Heart right ventricle (tissue), 16 donors: ENCODE results near the gene LRRC15. TPM values are rescaled to one million over a fixed set of nuclear protein-coding genes. Genes with fewer than 3 reads are reported as not detected.

Experiments
- ATAC-seq, 8 donors: fragments of 200-7000 bp; cut with Tn5 transposase; one replicate each; pipeline ENCODE4 v1.9.1; 2020; ENCODE audit warnings: mild to moderate bottlenecking in 8 of 8, moderate library complexity in 8 of 8, moderate number of reproducible peaks in 1 of 8
- DNase-seq, 2 donors: peaks; one replicate each; pipeline ENCODE4 v3.0.0-alpha.2; 2020
- H3K27ac ChIP-seq, 10 donors: fragments of 200-600 bp; sonication (generic) in 2 of 10; one replicate each; pipeline versions ENCODE4 v1.5.0 to v1.8.0; 2020 to 2022; ENCODE audit warnings: mild to moderate bottlenecking in 3 of 10
- H3K27me3 ChIP-seq, 7 donors: fragments of 200-600 bp; one replicate each; pipeline ENCODE4 v1.8.0; 2021 to 2022; ENCODE audit warnings: mild to moderate bottlenecking in 2 of 7
- H3K36me3 ChIP-seq, 9 donors: fragments of 200-600 bp; sonication (generic) in 1 of 9; one replicate each; pipeline versions ENCODE4 v1.5.0 to v1.8.0; 2020 to 2022; ENCODE audit warnings: mild to moderate bottlenecking in 2 of 9
- H3K4me1 ChIP-seq, 9 donors: fragments of 200-600 bp; sonication (generic) in 1 of 9; one replicate each; pipeline versions ENCODE4 v1.5.0 to v1.8.0; 2020 to 2022; ENCODE audit warnings: mild to moderate bottlenecking in 4 of 9
- H3K4me3 ChIP-seq, 10 donors: fragments of 200-600 bp; sonication (generic) in 2 of 10; one replicate each; pipeline versions ENCODE4 v1.5.0 to v1.8.0; 2020 to 2022; ENCODE audit warnings: mild to moderate bottlenecking in 7 of 10, moderate library complexity in 2 of 10
- H3K9me3 ChIP-seq, 11 donors: fragments of 200-600 bp in 10 of 11; sonication (generic) in 2 of 11; one replicate each; pipeline versions ENCODE4 v1.5.0 to v1.8.0; 2013 to 2022; ENCODE audit warnings: mild to moderate bottlenecking in 2 of 11, control low read depth in 1 of 11, moderate library complexity in 1 of 11
- CTCF ChIP-seq, 9 donors: fragments of 200-600 bp; sonication (generic) in 2 of 9; IDR thresholded peaks; one replicate each; pipeline versions ENCODE4 v1.5.0 to v1.8.0; 2021 to 2022; ENCODE audit warnings: antibody characterized with exemption in 9 of 9, mild to moderate bottlenecking in 5 of 9, moderate library complexity in 1 of 9
- WGBS, 2 donors: extraction: QIAGEN DNeasy Blood & Tissue Kit; methylation state at CpG; one replicate each; pipeline ENCODE4 v1.1.7; 2013; ENCODE audit warnings: inconsistent platforms in 1 of 2; 5-methylcytosine and 5-hydroxymethylcytosine counted together
- intact Hi-C, 10 donors: fragments of 100-400 bp; cut with DNase I; formaldehyde crosslinking; loops; one replicate each; pipeline versions ENCODE4 v1.11.1 to v1.14.2; 2022
- polyA plus RNA-seq, 2 donors: library from polyadenylated mRNA; stranded (reverse); fragments of 200-250 nt; gene quantifications; one replicate each; pipeline ENCODE4 v1.2.3, GENCODE V29; 2013
- total RNA-seq, 10 donors: library from RNA; stranded (reverse); fragmentation: NEBNext Ultra II Directional in 3 of 10; extraction: Animal tissue kit (Norgen Biotek cat#: 25700) in 3 of 10; gene quantifications; one replicate each; pipeline versions ENCODE4 v1.2.1 to v1.2.4, GENCODE V29; 2021 to 2023
- donor health status: Arrhythmogenic right ventricular cardiomyopathy.
- donor health status: ischemic (EF 13 %, LVEDD 7.1; RV severe dilation, severe dysfunction).
- donor health status: healthy with polysubstance abuse.
- donor health status: DM: no; HTN: yes; CAD: no.
- donor health status: DM: no; HTN: no; CAD: no.
- donor health status: ischemic (EF 25% LVEDD 6.9; RV normal size, moderate dysfunction).
- donor health status: ischemic (EF 25% LVEDD 5.7; RV mildly dilated, moderate dysfunction).
- donor health status: healthy.
- donor health status: DM: yes; HTN: yes; CAD: no.
- donor health status: Ischemic cardiomyopathy.
- donor health status: ischemic (EF 35%, LVEDD 5.7; RV mildly dilated, moderate dysfunction).
- donor health status: nonischemic (EF 11% LVEDD 7.7; RV severe dilation, severe dysfunction).
- donor health status: DM: yes; HTN: yes; CAD: no.
- donor health status: PGD.
- donor health status: ischemic (EF 29% LVEDD 5.4; RV normal size, mild dysfunction).
- donor health status: nonischemic (EF 23%, LVEDD 6.1; RV moderate dilation, normal function).

Gene LRRC15
- total and polyA plus RNA-seq, 12 donors: 0.05 to 0.81 (median 0.21) TPM; not detected in 1

- H3K27me3 ChIP-seq: peaks cover 0 to 23% (median 14%) of the 10 kb centered on the region in 7 donors
- H3K9me3 ChIP-seq: no peaks in the 10 kb centered on the region
- H3K27ac ChIP-seq: no peak overlapping the region
- H3K4me1 ChIP-seq: peaks cover 0 to 24% (median 12%) of the 10 kb centered on the region in 9 donors
- H3K36me3 ChIP-seq: no peaks in the 10 kb centered on the region
- ATAC-seq: no peak
- TF ChIP-seq CTCF (IDR thresholded peaks at IDR 0.05): no peak
- intact Hi-C loops: no loop called here
- 74 to 92% methylated on average over 6 of the region's 6 CpGs for WGBS, 2 donors
- no peak overlapping the region for H3K4me3 ChIP-seq
- no peak for DNase-seq
Observed at GRCh38 chr3:194365526-194365925, 4.0 kb downstream of the LRRC15 start.

- Histone ChIP-seq H3K27ac (no peak overlapping the region), H3K36me3 (no peaks in the 10 kb centered on the region), H3K9me3 (no peaks in the 10 kb centered on the region), H3K4me1 (peaks cover 0 to 24% (median 12%) of the 10 kb centered on the region in 9 donors), H3K27me3 (peaks cover 0 to 21% (median 14%) of the 10 kb centered on the region in 7 donors), H3K4me3 (no peak overlapping the region)
- ATAC-seq: peak; percentile 27 to 80 (median 51)
- 40 to 60% methylated on average over 20 of the region's 20 CpGs for WGBS, 2 donors
- TF ChIP-seq CTCF (IDR thresholded peaks at IDR 0.05): no peak
- peak; percentile 16 to 27 for DNase-seq
- intact Hi-C loops: no loop called here
Observed at GRCh38 chr3:194364652-194365434, 4.7 kb downstream of the LRRC15 start.

GRCh38 chr3:194364314-194364651 lies 5.3 kb downstream of the LRRC15 start:
- H3K4me1 ChIP-seq: peaks cover 0 to 20% (median 12%) of the 10 kb centered on the region in 9 donors
- 52 to 79% methylated on average over 3 of the region's 3 CpGs for WGBS, 2 donors
- intact Hi-C loops: no loop called here
- H3K27me3 ChIP-seq: peaks cover 0 to 15% (median 12%) of the 10 kb centered on the region in 7 donors
- ATAC-seq: peak in 3 of 8 donors; percentile 18 to 37 (median 24)
- DNase-seq: no peak
- H3K27ac ChIP-seq: no peak overlapping the region
- H3K4me3 ChIP-seq: no peak overlapping the region
- no peaks in the 10 kb centered on the region for H3K9me3 ChIP-seq
- H3K36me3 ChIP-seq: no peaks in the 10 kb centered on the region
- TF ChIP-seq CTCF (IDR thresholded peaks at IDR 0.05): no peak

- ATAC-seq (no peak), DNase-seq (no peak)
- Histone ChIP-seq H3K27me3 (peaks cover 0 to 24% (median 4%) of the 10 kb centered on the region in 7 donors), H3K36me3 (no peaks in the 10 kb centered on the region), H3K4me1 (peaks cover 0 to 15% (median 12%) of the 10 kb centered on the region in 9 donors), H3K27ac (no peak overlapping the region), H3K9me3 (no peaks in the 10 kb centered on the region), H3K4me3 (no peak overlapping the region)
- 90 to 92% methylated on average over 18 of the region's 18 CpGs for whole genome bisulfite sequencing, 2 donors
- intact Hi-C loops: no loop called here
- TF ChIP-seq CTCF (IDR thresholded peaks at IDR 0.05): no peak
Observed at GRCh38 chr3:194360568-194360967, 9.0 kb downstream of the LRRC15 start.
